ENCODE results near the gene SLC1A7. TPM values are rescaled to one million over a fixed set of nuclear protein-coding genes. Genes with fewer than 3 reads are reported as not detected.

The SLC1A7 gene
- total and polyA plus RNA-seq, 2 of the 13 experiments (the other 11 are each of a cell fraction or from before 2014, with no cell fraction given) = 0.04 to 2.0 TPM

GRCh38 chr1:53172426-53173128 is 30.1 kb upstream of the SLC1A7 start (continued):
- TF ChIP-seq ZHX1 (CRISPR knock-in tag; IDR thresholded peaks at IDR 0.05; ENCODE audit: low read depth) (no peak), ELF3 (CRISPR knock-in tag; IDR thresholded peaks at IDR 0.05) (peak; percentile 25; the same call in 1 of the 2 replicates), SNAI1 (CRISPR knock-in tag; IDR thresholded peaks at IDR 0.05; ENCODE audit: borderline replicate concordance) (no peak), THAP11 (CRISPR knock-in tag; IDR thresholded peaks at IDR 0.05) (no peak), SALL1 (CRISPR knock-in tag; IDR thresholded peaks at IDR 0.05) (0 out of 2 replicates have a peak, but pooled peaks have one; percentile 11), MAFF (IDR thresholded peaks at IDR 0.05; ENCODE audit: low read depth, low read length) (no peak), ZNF205 (CRISPR knock-in tag; IDR thresholded peaks at IDR 0.05) (no peak), ATM (IDR thresholded peaks at IDR 0.05; ENCODE audit: borderline replicate concordance) (no peak), SCMH1 (CRISPR knock-in tag; IDR thresholded peaks at IDR 0.05; ENCODE audit: borderline replicate concordance) (no peak), ZNF274 (CRISPR knock-in tag; IDR thresholded peaks at IDR 0.05) (no peak), TEAD3 (CRISPR knock-in tag; optimal IDR thresholded peaks at IDR 0.05; ENCODE audit: borderline replicate concordance) (peak; percentile 36), ZNF704 (CRISPR knock-in tag; IDR thresholded peaks at IDR 0.05; ENCODE audit: borderline replicate concordance) (no peak), NR2C2 (CRISPR knock-in tag; IDR thresholded peaks at IDR 0.05; ENCODE audit: borderline replicate concordance) (no peak), ZNF770 (CRISPR knock-in tag; IDR thresholded peaks at IDR 0.05) (no peak), IRF2 (CRISPR knock-in tag; IDR thresholded peaks at IDR 0.05) (0 out of 2 replicates have a peak, but pooled peaks have one; percentile 37), RBM39 (IDR thresholded peaks at IDR 0.05; ENCODE audit: low read depth, low read length, poor library complexity, severe bottlenecking) (no peak), FOXK1 (CRISPR knock-in tag; IDR thresholded peaks at IDR 0.05; ENCODE audit: borderline replicate concordance, low read depth) (0 out of 2 replicates have a peak, but pooled peaks have one; percentile 15), STAG1 (CRISPR knock-in tag; IDR thresholded peaks at IDR 0.05) (peak; percentile 66)
- TF ChIP-seq, protein P1, sequence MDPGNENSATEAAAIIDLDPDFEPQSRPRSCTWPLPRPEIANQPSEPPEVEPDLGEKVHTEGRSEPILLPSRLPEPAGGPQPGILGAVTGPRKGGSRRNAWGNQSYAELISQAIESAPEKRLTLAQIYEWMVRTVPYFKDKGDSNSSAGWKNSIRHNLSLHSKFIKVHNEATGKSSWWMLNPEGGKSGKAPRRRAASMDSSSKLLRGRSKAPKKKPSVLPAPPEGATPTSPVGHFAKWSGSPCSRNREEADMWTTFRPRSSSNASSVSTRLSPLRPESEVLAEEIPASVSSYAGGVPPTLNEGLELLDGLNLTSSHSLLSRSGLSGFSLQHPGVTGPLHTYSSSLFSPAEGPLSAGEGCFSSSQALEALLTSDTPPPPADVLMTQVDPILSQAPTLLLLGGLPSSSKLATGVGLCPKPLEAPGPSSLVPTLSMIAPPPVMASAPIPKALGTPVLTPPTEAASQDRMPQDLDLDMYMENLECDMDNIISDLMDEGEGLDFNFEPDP (CRISPR knock-in tag; conservative IDR thresholded peaks at IDR 0.05) = no peak
- TF ChIP-seq, protein P2, sequence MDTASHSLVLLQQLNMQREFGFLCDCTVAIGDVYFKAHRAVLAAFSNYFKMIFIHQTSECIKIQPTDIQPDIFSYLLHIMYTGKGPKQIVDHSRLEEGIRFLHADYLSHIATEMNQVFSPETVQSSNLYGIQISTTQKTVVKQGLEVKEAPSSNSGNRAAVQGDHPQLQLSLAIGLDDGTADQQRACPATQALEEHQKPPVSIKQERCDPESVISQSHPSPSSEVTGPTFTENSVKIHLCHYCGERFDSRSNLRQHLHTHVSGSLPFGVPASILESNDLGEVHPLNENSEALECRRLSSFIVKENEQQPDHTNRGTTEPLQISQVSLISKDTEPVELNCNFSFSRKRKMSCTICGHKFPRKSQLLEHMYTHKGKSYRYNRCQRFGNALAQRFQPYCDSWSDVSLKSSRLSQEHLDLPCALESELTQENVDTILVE (CRISPR knock-in tag; IDR thresholded peaks at IDR 0.05) = no peak

Measured in HepG2 (cell line).